Activated CD4-positive, alpha-beta memory T cell treated with anti-CD3 and anti-CD28 coated beads for 36 hours (primary cell): Measurements from ENCODE around the gene POLR3H. TPM values are rescaled to one million over a fixed set of nuclear protein-coding genes. Genes with fewer than 3 reads are reported as not detected.
"Not testable (repeated sequence)": the region's sequence is repeated elsewhere in the genome, so short reads cannot be mapped to it uniquely, and the experiment has no call there.

Experiments used
- CTCF ChIA-PET: fragments of 350-600 bp; sonication (Branson Sonifier 250); formaldehyde crosslinking; loops from one replicate; lab custom pipeline; 2021; ENCODE audit warnings: antibody characterized with exemption, inconsistent platforms; lab: Charles Lee
- POLR2A ChIA-PET: fragments of 350-600 bp; sonication (Branson Sonifier 250); formaldehyde crosslinking; loops from one replicate; lab custom pipeline; 2021; ENCODE audit warnings: antibody characterized with exemption; lab: Charles Lee
- DNase-seq: peaks from one replicate; pipeline ENCODE4 v3.0.0-alpha.2; 2020
- H3K27ac Mint-ChIP-seq: one replicate; pipeline ENCODE4 v1.8.0; 2021; ENCODE audit warnings: mixed read lengths
- H3K27me3 Mint-ChIP-seq: one replicate; pipeline ENCODE4 v1.8.0; 2021; ENCODE audit warnings: mixed read lengths
- H3K36me3 Mint-ChIP-seq: one replicate; pipeline ENCODE4 v1.8.0; 2021; ENCODE audit warnings: mixed read lengths
- H3K4me1 Mint-ChIP-seq: one replicate; pipeline ENCODE4 v1.8.0; 2021; ENCODE audit warnings: low read depth, mixed read lengths
- H3K4me3 Mint-ChIP-seq: one replicate; pipeline ENCODE4 v1.8.0; 2021; ENCODE audit warnings: mild to moderate bottlenecking, mixed read lengths
- H3K9me3 Mint-ChIP-seq: one replicate; pipeline ENCODE4 v1.8.0; 2021; ENCODE audit warnings: mixed read lengths
- intact Hi-C: fragments of 100-400 bp; cut with micrococcal nuclease; formaldehyde crosslinking; loops from one replicate; pipeline ENCODE4 v1.15.1; 2023
- total RNA-seq, 2 experiments: library from RNA; stranded (reverse); gene quantifications; one replicate each; pipeline ENCODE4 v1.2.3, GENCODE V29; 2021

The POLR3H gene
- total RNA-seq, 2 experiments from 2014 or later, result 23.3 to 23.8 TPM

DNA sequence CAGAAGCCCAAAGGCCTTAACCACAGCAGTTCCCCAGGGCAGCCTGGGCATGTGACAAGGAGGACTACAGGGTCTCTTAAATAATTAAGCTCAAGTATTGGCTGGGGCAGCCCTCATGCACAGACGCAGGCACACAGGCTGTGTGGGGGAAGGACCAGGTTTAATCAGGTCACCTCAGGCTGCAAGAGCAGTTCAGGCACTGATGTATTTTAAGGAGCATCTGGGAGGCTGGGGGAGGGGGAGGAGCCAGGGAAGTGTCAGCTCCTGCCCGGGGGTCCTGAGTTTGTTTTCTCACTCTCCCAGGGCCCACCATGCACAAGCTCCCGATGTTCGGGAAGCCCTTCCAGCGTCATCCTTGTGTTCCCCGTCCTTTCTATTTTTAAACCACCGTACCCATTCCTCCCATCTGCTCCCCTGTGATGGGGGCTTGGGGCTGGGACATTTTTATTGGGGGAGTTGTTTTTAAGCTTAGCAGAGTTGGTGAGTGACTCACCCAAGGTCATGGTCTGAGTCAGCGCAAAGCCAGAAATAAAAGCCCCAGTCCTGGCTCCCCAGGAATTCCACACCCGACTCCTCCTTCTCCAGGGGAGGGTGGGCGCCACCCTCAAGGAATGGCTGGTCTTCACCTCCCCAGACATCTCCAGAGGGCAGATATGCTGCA lies 18.9 kb upstream of the POLR3H start:
- ChIA-PET CTCF (no interaction called here), POLR2A (no interaction called here)
- DNase-seq, result no peak
- no peaks in the 10 kb centered on the region for H3K36me3 Mint-ChIP-seq
- H3K27me3 Mint-ChIP-seq, result peaks cover 14% of the 10 kb centered on the region
- no peak overlapping the region for H3K27ac Mint-ChIP-seq
- H3K9me3 Mint-ChIP-seq, result no peaks in the 10 kb centered on the region
- no peak overlapping the region for H3K4me3 Mint-ChIP-seq
- H3K4me1 Mint-ChIP-seq, result peaks cover 3% of the 10 kb centered on the region
- intact Hi-C loops, result no loop called here

DNA sequence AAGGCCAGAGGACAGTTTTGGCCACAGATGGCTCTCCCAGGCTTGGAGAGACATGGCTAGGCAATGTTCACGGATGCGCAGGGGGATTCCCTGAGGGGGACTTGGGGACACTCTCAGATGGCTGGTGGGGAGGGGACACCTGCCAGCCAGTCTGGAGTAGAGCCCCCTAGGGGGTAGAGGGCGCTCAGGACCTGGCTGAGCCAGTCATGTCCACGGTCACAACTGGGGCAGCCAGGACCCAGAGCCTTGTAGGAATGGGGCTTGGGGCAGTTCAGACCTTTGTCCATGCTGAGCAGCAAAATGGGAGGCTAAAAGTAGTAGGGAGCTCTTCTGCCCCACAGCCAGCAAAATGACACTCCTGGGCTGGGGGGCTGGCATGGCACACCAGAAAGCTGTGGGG lies 18.2 kb upstream of the POLR3H start:
- intact Hi-C loops, result no loop called here
- no peaks in the 10 kb centered on the region for H3K36me3 Mint-ChIP-seq
- ChIA-PET POLR2A (no interaction called here), CTCF (no interaction called here)
- DNase-seq, result no peak
- H3K27me3 Mint-ChIP-seq, result peaks cover 18% of the 10 kb centered on the region
- no peaks in the 10 kb centered on the region for H3K9me3 Mint-ChIP-seq
- H3K4me1 Mint-ChIP-seq, result peaks cover 3% of the 10 kb centered on the region
- H3K4me3 Mint-ChIP-seq, result no peak overlapping the region
- no peak overlapping the region for H3K27ac Mint-ChIP-seq

DNA sequence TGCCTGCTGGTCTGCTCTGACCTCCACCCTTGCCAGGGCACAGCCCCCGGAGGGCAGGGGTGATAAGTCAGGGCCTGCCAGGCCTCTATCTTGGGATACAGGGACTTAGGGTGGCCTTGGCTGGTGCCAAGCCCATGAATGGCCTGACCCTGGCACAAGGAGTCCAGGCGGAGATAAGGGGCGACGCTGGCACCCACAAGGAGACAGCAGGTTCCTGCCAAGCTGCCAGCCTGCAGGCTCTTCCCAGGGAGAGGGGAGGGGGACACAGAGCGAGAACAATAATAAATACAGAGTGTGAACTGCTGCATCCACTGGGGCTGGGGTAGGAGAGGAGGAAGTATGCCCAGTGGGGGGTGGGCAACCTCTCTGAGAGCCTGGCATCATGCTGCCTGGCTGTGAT lies 17.5 kb upstream of the POLR3H start:
- Mint-ChIP-seq H3K4me1 (peaks cover 3% of the 10 kb centered on the region), H3K4me3 (no peak overlapping the region), H3K9me3 (no peaks in the 10 kb centered on the region), H3K27ac (no peak overlapping the region), H3K36me3 (no peaks in the 10 kb centered on the region), H3K27me3 (peaks cover 20% of the 10 kb centered on the region)
- ChIA-PET CTCF (no interaction called here), POLR2A (no interaction called here)
- intact Hi-C loops, result no loop called here
- no peak for DNase-seq

DNA sequence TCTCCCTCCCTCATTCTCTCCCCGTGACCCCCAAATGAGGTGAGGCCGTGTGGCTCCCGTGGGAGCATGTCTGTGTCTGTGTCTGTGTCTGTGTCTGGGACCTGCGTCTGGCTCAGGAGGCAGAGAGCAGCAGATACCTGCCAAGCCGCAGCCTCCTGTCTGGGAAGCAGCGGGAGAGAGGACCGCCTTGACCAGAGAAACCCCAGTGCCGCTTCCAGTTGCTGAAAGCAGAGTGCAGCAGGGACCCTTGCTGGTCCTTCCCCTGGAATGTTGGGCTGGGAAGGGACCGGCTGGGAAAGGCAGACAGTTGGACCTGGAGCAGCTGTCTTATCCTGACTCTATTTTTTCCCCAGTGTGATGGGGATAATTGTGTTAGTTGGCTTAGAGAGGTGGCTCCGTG lies 17.1 kb upstream of the POLR3H start:
- no peak for DNase-seq
- peaks cover 3% of the 10 kb centered on the region for H3K4me1 Mint-ChIP-seq
- H3K4me3 Mint-ChIP-seq, result no peak overlapping the region
- intact Hi-C loops, result no loop called here
- H3K27me3 Mint-ChIP-seq, result peaks cover 23% of the 10 kb centered on the region
- no peaks in the 10 kb centered on the region for H3K36me3 Mint-ChIP-seq
- no peak overlapping the region for H3K27ac Mint-ChIP-seq
- ChIA-PET CTCF (no interaction called here), POLR2A (no interaction called here)
- no peaks in the 10 kb centered on the region for H3K9me3 Mint-ChIP-seq

DNA sequence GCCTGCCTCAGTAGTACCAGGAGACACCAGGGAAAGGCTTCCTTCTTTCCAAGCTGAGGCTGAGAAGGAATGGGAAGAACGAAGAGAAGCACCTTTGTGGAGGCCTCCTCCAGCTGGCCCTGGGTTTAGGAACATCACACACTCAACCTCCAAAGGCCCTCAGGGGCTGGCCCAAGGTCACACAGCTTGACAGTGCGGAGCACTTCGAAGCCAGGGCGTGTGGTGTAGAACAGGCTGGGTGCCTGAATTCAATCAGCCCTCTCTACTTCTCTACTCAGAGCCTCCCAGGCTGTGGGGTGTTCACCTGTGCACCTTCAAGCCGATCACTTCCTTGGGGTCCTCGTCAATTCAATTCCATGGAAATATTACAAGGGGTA lies 15.8 kb upstream of the POLR3H start:
- no peaks in the 10 kb centered on the region for H3K36me3 Mint-ChIP-seq
- no peak for DNase-seq
- H3K4me3 Mint-ChIP-seq, result no peak overlapping the region
- no peaks in the 10 kb centered on the region for H3K9me3 Mint-ChIP-seq
- H3K4me1 Mint-ChIP-seq, result no peaks in the 10 kb centered on the region
- CTCF ChIA-PET, result no interaction called here
- intact Hi-C loops, result no loop called here
- H3K27me3 Mint-ChIP-seq, result peaks cover 24% of the 10 kb centered on the region
- H3K27ac Mint-ChIP-seq, result no peak overlapping the region
- POLR2A ChIA-PET, result no interaction called here

DNA sequence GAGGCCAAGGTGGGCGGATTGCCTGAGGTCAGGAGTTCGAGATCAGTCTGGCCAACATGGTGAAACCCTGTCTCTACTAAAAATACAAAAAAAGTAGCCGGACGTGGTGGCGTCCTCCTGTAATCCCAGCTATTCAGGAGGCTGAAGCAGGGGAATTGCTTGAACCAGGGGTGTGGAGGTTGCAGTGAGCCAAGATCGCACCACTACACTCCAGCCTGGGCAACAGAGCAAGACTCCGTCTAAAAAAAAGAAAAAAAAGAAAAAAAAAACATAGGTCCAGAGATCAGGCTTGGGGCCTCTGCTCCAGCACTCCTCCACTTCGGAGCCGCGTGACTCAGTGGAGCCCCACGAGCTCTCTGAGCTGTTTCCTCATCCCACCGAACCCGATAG lies 14.0 kb upstream of the POLR3H start:
- POLR2A ChIA-PET, DNase-seq: not testable (repeated sequence)

DNA sequence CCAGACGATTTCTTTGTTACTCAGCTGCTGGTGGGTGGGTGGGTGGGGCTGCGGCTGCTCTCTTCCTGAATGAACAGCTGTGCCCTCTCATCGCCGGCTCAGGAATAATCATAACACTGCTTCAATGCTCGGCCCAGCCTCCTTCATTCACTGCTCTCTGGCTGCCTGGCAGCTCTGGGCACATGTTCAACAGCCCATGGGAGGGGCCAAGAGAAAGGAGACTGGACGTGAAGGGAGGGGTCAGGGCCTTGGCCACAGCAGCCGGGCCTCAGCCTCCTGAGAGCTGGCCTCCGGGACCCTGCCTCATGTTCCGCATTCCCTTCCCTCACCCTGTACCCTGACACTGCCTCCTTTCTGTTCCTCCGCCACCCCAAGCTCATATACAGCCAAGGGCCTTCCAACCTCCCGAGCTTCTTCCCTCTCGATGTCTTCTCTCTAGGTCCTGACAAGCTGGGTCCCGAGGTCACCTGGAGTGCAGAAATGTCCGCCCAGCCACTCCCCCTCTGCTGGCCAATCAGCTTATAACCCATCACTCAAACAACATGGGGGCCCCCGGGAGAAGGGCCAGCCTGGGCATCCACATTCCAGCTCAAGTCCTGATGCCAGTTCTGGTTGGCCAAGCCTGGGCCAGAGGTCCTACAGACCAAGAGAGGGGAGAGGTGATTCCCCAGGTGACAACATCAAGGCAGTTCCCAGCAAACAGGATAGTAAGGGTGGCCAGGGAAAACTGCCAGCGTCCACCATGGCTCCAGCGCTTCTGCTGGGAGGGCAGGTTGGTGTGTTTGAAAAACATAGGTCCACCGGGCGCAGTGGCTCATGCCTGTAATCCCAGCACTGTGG lies 13.4 kb upstream of the POLR3H start:
- Mint-ChIP-seq H3K27ac (no peak overlapping the region), H3K4me1 (no peaks in the 10 kb centered on the region), H3K9me3 (no peaks in the 10 kb centered on the region), H3K36me3 (no peaks in the 10 kb centered on the region), H3K4me3 (no peak overlapping the region), H3K27me3 (peaks cover 24% of the 10 kb centered on the region)
- POLR2A ChIA-PET, result no interaction called here
- intact Hi-C loops, result no loop called here
- CTCF ChIA-PET, result interaction anchor here (0.6 to 1.4 kb wide), 4 partner anchors 9 to 109 kb away, joined by 3 to 4 read pairs (median 3); no protein-coding TSS in a partner anchor
- peak; percentile 52 for DNase-seq

More for the DNA sequence above, 14.0 kb upstream of the POLR3H start:
- H3K36me3 Mint-ChIP-seq, intact Hi-C loops, H3K4me1 Mint-ChIP-seq, H3K9me3 Mint-ChIP-seq, H3K4me3 Mint-ChIP-seq, H3K27ac Mint-ChIP-seq: not testable (repeated sequence)
- H3K27me3 Mint-ChIP-seq, result peaks cover 24% of the 10 kb centered on the region
- CTCF ChIA-PET, result interaction anchor here (0.6 to 1.4 kb wide), 3 partner anchors 10 to 108 kb away, joined by 3 to 4 read pairs (median 3); no protein-coding TSS in a partner anchor

DNA sequence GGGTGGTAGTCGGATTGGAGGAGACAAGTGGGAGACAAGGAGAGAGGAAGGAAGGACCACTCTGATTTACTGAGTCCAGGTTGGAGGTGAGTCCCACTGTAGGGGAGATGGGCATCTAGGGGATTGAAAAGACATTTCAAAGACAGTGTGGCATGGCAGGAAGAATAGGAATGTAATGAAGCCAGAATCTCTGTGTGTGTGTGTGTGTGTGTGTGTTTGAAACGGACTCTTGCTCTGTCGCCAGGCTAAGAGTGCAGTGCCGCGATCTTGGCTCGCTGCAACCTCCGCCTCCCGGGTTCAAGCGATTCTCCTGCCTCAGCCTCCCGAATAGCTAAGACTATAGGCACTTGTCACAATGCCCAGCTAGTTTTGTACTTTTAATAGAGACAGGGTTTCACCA lies 12.3 kb upstream of the POLR3H start:
- POLR2A ChIA-PET, result no interaction called here
- no peaks in the 10 kb centered on the region for H3K9me3 Mint-ChIP-seq
- CTCF ChIA-PET, result no interaction called here
- intact Hi-C loops, result no loop called here
- DNase-seq, result no peak
- H3K27ac Mint-ChIP-seq, result no peak overlapping the region
- no peaks in the 10 kb centered on the region for H3K36me3 Mint-ChIP-seq
- peaks cover 24% of the 10 kb centered on the region for H3K27me3 Mint-ChIP-seq
- no peak overlapping the region for H3K4me3 Mint-ChIP-seq
- H3K4me1 Mint-ChIP-seq, result no peaks in the 10 kb centered on the region

DNA sequence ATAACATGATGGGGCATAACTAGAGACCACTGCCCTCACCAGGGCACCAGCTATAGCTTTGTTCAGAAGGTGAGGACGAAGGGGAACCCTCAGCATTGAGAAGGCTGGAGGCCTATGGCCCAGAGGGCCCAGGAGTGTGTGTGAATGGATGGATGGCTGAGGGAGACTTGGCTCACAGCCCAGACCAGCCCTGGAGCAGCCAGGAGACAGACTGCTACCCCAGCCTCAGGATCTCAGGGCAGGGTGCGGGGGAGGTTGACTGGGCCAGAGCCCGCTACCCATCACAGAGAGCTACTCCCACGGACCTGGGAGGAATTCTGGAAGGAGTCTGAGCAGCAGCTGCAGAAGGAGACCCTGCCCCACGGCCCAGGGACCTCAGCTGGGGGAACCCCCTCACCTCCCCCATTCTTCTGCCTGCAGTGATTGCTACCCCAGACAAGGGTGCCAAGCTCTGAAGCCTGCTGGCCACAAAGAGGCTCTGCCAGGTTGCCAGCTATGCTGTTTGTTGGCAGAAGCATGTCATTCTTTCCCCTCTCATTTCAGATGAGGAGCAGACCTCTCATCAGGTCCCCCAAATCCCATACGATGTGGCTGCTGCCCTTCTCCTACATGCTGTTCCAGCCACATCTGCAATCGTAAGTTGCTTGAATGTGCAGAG lies 11.2 kb upstream of the POLR3H start:
- Mint-ChIP-seq H3K9me3 (no peaks in the 10 kb centered on the region), H3K4me1 (no peaks in the 10 kb centered on the region), H3K27ac (no peak overlapping the region), H3K4me3 (no peak overlapping the region), H3K36me3 (no peaks in the 10 kb centered on the region), H3K27me3 (peaks cover 16% of the 10 kb centered on the region)
- ChIA-PET CTCF (no interaction called here), POLR2A (no interaction called here)
- no peak for DNase-seq
- intact Hi-C loops, result no loop called here

DNA sequence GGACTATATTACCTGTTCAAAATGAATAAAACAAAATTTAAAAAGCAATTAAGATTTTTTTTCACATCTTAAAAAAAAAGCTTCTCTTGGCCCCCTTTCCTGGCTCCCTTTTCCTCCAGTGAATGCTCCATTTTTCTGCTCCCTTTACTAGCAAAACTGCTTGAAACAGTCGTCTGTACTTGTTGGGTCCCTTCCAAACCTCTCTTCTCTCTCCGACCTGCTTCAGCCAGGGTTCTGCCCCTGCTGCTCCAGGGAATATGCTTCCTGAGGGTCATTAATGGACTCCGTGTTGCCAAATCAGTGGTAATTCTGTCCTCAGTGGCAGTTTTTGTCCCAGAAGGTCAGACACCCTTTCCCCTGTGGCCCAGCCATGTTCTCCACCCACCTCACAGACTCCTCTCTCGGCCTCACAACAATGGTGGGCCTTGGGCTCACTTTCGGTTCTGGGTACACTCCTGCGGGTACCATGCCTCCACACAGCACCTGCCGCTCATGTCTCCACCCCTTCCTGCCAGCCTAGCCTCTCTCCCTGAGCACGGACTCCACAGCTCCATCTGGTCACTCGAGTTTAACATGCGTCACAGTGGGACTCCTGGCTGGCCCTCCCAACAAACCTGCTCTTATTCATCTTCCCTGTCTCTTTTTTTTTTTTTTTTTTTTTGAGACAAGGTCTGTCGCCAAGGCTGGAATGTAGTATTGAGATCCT lies 7.8 kb upstream of the POLR3H start:
- intact Hi-C loops, result no loop called here
- CTCF ChIA-PET, result no interaction called here
- H3K27ac Mint-ChIP-seq, result no peak overlapping the region
- DNase-seq, result no peak
- no peak overlapping the region for H3K4me3 Mint-ChIP-seq
- peaks cover 5% of the 10 kb centered on the region for H3K27me3 Mint-ChIP-seq
- POLR2A ChIA-PET, result no interaction called here
- no peaks in the 10 kb centered on the region for H3K9me3 Mint-ChIP-seq
- H3K4me1 Mint-ChIP-seq, result no peaks in the 10 kb centered on the region
- H3K36me3 Mint-ChIP-seq, result no peaks in the 10 kb centered on the region

DNA sequence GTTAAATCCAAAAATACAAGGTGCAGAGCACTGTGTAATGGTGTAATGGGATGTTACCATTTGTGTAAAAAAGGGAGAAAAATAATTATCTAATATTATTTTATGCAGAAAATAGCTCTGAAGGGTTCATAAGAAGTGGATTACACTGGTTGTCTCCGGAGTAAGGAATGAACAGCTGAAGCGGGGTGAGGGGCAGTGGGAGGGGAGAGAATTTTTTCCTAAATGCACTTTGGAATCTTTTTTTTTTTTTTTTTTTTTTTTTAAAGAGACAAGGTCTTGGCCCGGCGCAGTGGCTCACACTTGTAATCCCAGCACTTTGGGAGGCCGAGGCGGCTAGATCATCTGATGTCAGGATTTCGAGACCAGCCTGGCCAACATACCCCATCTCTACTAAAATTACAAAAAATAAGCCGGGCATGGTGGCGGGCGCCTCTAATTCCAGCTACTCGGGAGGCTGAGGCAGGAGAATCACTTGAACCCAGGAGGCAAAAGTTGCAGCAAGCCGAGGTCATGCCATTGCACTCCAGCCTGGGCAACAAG lies 6.8 kb upstream of the POLR3H start:
- POLR2A ChIA-PET, result no interaction called here
- H3K4me3 Mint-ChIP-seq, result no peak overlapping the region
- no peak for DNase-seq
- no peaks in the 10 kb centered on the region for H3K36me3 Mint-ChIP-seq
- no peaks in the 10 kb centered on the region for H3K27me3 Mint-ChIP-seq
- CTCF ChIA-PET, result no interaction called here
- H3K9me3 Mint-ChIP-seq, result no peaks in the 10 kb centered on the region
- intact Hi-C loops, result no loop called here
- H3K27ac Mint-ChIP-seq, result no peak overlapping the region
- no peaks in the 10 kb centered on the region for H3K4me1 Mint-ChIP-seq

DNA sequence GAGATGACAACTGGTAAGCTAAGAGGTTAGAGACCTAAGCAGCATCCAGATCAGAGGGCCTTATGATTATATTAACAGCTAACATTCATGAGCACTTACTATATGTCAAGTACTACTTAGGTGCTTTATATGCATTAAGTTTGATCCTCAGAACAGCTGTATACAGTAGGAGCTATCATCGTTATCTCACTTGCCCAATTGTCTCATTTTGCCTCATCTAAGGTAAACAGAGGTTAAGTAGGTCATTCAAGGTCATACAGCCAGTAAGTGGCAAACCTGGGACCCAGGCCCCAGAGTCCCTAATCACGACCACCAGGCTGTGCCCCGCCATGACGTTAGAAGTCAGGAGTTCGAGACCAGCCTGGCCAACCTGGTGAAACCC lies 4.6 kb upstream of the POLR3H start:
- no peak for DNase-seq
- no peaks in the 10 kb centered on the region for H3K9me3 Mint-ChIP-seq
- intact Hi-C loops, result no loop called here
- H3K27ac Mint-ChIP-seq, result no peak overlapping the region
- no peaks in the 10 kb centered on the region for H3K27me3 Mint-ChIP-seq
- peaks cover 11% of the 10 kb centered on the region for H3K4me1 Mint-ChIP-seq
- H3K36me3 Mint-ChIP-seq, result peaks cover 3% of the 10 kb centered on the region
- ChIA-PET CTCF (interaction anchor here (1.2 kb wide), 1 partner anchor 9 kb away, joined by 3 read pairs; no protein-coding TSS in a partner anchor), POLR2A (no interaction called here)
- no peak overlapping the region for H3K4me3 Mint-ChIP-seq
